ENCODE measurements around the gene CABLES2.

Gene CABLES2

DNA sequence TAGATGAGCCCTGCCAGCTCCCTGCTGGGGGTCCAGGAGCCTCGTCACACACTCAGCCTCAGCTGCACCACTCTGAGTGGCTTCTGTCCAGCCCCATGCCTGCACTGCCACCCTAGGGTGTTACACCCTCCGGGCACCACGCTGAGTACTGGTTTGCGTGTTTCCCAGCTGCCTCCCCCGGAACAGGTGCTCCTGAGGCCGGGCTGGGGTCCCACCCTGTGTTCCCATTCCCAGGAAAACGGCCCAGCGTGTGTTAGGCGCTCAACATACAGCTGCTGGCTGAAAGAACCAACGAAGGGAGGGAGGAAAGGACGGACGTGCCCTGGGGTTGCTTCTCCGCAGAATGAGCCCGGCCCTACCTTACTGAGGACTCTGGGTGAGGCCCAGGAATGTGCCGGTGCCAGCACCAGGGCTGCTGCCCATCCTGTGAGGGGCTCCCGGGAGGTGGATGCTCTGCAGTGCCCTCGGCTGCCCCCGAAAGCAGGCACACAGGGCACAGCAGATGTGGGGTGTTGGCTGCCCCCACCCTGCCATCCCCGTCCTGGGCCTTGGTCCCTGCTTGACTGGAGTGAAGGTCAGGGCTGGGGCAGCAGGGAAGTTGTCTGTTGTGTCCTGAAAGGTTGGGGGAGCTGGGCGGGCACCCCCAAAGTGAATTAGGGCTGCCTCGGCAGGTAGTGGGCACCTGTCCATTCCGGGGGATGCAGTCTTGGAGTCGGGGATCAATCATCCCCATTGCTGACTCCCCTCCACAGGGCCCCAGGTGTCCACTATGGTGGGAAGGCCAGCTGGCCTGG is 56.3 kb downstream of the CABLES2 start:
- DNase-seq (ENCODE audit: low read depth in 3 of 3) = no peak

DNA sequence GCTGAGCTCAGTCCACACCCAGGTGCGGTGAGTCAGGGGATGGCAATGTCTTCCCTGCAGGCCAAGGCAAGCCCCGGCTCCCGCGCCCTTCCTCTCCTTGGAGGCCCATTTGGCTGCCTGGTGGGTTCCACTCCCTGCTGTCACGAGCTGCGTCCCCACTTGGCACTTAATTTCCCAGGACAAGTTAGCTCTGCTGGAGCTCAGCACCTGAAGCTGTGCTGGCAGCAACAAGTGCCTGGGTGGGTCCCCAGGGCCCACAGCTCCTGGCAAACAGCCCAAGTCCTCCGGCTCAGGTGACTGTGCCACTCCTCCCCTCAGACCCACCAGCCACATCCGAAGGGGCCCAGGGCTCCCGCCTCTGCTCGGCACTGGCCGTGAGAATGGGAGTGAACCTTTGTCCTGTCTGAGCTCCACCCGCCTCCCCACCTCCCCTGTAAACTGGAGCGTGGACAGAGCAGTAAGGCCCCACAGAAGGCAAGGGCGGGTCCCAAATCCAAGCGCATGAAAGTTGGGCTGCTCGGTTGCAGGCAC is 56.9 kb downstream of the CABLES2 start:
- DNase-seq (ENCODE audit: low read depth in 3 of 3) = no peak

DNA sequence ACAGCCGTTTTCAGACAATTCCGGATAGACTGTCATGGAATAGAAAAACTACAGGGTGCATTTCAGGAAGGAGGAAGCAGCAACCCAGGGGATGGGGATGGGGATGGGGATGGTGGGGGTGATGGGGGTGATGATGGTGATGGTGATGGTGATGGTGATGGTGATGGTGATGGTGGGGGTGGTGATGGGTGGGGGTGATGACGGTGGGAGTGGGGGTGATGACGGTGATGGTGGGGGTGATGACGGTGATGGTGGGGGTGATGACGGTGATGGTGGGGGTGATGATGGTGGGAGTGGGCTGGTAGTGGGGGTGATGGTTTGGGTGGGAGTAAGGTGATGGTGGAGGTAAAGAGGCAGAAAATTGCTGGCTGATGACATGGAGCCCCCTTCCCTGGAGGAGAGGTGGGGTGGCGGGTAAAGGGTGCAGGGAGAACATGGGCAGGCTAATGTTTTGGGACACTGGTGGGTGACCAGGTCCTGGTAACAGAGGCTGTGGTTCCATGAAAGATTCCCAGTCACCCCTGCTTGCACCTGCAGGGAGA is 57.5 kb downstream of the CABLES2 start:
- DNase-seq (ENCODE audit: low read depth in 3 of 3) = no peak

DNA sequence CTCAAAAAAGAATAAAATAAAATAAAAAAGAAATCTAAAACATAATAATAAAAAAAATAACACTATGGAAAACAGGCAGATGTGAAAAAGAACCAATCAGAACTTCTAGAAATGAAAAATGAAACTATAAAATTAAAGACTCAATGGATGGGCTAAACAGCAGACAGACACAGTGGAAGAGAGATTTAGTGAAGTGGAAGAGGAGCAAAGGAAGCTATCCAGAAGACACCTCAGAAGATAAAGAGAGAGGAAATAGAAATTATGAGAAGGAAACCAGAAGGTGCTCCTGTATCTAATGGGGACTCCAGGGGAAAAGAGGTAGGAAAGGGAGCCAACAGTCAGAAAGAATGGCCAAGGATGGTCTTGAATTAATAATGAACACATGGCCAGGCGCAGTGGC is 58.5 kb downstream of the CABLES2 start:
- no peak for DNase-seq (ENCODE audit: low read depth in 3 of 3)

DNA sequence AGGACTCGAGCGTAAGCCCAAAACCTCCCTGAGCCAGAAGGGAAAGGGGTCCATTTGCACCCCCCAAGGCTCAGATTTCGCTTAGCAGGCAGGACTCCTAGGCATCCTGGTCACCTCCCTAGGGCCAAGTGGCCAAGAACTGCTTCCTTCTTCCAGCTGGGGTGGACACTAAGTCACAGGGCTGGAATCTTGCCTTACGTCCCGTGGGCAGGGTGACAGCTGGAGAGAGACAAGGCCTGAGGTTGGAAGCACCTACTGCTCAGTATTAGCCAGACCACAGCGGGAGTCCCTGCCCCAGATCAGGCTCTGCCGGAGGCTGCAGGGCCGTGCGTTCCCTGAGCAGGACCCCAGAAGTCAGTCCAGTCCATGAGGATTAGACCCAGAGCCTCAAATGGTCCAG is 59.6 kb downstream of the CABLES2 start:
- DNase-seq (ENCODE audit: low read depth in 3 of 3) = no peak

GRCh38 chr20:62347151-62347404 is 60.0 kb downstream of the CABLES2 start:
- no peak for DNase-seq (ENCODE audit: low read depth in 3 of 3)

DNA sequence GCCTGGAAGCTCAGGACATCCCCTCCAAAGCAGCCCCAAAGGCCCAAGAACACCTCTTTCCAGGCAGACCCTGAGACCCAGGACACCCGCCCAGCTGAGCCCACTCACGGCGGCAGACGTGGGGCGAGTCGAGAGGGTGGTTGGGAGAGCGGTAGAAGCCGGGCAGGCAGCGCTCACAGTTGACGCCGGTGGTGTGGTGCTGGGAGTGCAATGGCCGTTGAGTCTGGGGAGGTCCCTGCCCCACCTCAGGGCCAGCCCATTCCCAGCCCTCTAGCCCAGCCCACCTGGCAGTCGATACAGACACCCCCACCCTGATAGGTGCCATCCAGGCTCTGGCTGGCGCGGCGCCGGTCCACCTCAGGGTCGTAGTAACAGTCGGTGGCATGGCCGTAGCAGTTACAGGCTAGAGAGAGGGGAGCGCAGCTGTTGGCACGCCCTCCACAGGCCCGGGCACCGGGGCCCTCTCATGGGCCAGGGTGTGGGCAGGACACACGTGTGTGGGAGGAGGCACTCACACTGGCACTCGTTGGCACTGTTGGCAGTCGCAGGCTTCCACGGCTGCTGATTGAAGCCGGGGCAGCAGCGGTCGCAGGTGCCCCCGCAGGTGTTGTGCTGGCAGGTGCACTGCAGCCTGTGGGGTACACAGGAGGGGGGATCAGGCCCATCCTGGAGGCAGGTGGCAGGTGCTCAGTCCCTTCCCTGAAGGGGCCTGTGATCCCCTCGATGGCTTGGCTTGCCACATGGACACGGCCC is 60.5 kb downstream of the CABLES2 start:
- no peak for DNase-seq (ENCODE audit: low read depth in 3 of 3)

GRCh38 chr20:62345681-62346370 is 61.3 kb downstream of the CABLES2 start:
- DNase-seq (ENCODE audit: low read depth in 3 of 3) = no peak

- DNase-seq (ENCODE audit: low read depth in 3 of 3) = no peak
These were observed 62.3 kb downstream of the CABLES2 start for GRCh38 chr20:62344782-62345181.

- no peak for DNase-seq (ENCODE audit: low read depth in 3 of 3)
These were observed 63.0 kb downstream of the CABLES2 start for GRCh38 chr20:62344092-62344491.

- DNase-seq (ENCODE audit: low read depth in 3 of 3) = no peak
These were observed 64.2 kb downstream of the CABLES2 start for GRCh38 chr20:62342910-62343309.

DNA sequence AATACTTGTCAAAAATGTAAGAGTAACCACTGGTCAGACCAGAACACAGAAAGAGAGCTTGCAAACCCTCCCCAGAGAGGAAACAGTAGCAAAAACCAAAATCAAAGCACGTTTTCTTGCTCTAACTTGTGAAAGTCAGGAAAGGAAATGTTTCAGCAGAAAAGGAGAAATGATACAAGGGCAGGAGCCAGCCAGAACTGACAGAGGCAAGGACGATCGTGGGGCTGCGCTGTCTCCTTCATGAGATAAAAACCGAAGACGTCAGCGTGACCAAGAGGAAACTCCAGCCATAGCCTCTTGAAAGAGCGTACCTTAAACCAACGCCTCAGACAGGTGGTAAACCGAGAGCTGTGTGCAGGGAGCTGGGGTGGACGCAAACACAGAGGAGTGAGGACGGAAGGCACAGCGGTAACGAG is 67.4 kb downstream of the CABLES2 start:
- DNase-seq (ENCODE audit: low read depth in 3 of 3) = no peak
